ENCODE data around the gene EFNA3. TPM values are rescaled to one million over a fixed set of nuclear protein-coding genes. Genes with fewer than 3 reads are reported as not detected.
A peak's percentile ranks its signal among the peaks of the same experiment; 100 is the strongest.

Gene EFNA3
- total RNA-seq, 1 donor: 0.90 TPM

GRCh38 chr1:155136748-155137147 lies 58.1 kb downstream of the EFNA3 start:
- no peak for DNase-seq (ENCODE audit: low read depth)
- TF ChIP-seq CTCF (IDR thresholded peaks at IDR 0.05; ENCODE audit: insufficient read depth, low read length): no peak
- peak overlapping the region; percentile 62 for H3K4me3 ChIP-seq (ENCODE audit: low read depth, low read length)

Small RNA genes lying within 50 kb of the gene (small RNA-seq; reads per million reads assigned to genes)
- gene RF00019: not detected

Other genes starting within 250 kb of the EFNA3 start
- 0.09 and 0.25 TPM in 2 replicates for gene KCNN3, start 208.6 kb upstream of the EFNA3 start, total RNA-seq (ENCODE audit: low replicate concordance)
- gene PMVK, start 142.1 kb upstream of the EFNA3 start, total RNA-seq (ENCODE audit: low replicate concordance): 11.7 and 20.7 TPM in 2 replicates
- 36.2 and 122 TPM in 2 replicates for gene PBXIP1, start 122.7 kb upstream of the EFNA3 start, total RNA-seq (ENCODE audit: low replicate concordance)
- gene PYGO2, start 117.1 kb upstream of the EFNA3 start, total RNA-seq (ENCODE audit: low replicate concordance): 7.8 and 18.0 TPM in 2 replicates
- 111 and 167 TPM in 2 replicates for gene SHC1, start 108.1 kb upstream of the EFNA3 start, total RNA-seq (ENCODE audit: low replicate concordance)
- 24.0 and 80.7 TPM in 2 replicates for gene CKS1B, start 104.2 kb upstream of the EFNA3 start, total RNA-seq (ENCODE audit: low replicate concordance)
- 5.2 and 17.7 TPM in 2 replicates for gene FLAD1, start 95.5 kb upstream of the EFNA3 start, total RNA-seq (ENCODE audit: low replicate concordance)
- gene LENEP, start 85.3 kb upstream of the EFNA3 start, total RNA-seq (ENCODE audit: low replicate concordance): not detected in 2 replicates
- gene ZBTB7B, start 76.0 kb upstream of the EFNA3 start, total RNA-seq (ENCODE audit: low replicate concordance): 14.0 and 15.4 TPM in 2 replicates
- gene DCST2, start 45.1 kb upstream of the EFNA3 start, total RNA-seq (ENCODE audit: low replicate concordance): 0.09 TPM in 1 of 2 replicates, not detected in the other
- gene DCST1, start 45.0 kb upstream of the EFNA3 start, total RNA-seq (ENCODE audit: low replicate concordance): not detected in 2 replicates
- gene ADAM15, start 27.5 kb upstream of the EFNA3 start, total RNA-seq (ENCODE audit: low replicate concordance): 39.0 and 69.9 TPM in 2 replicates
- 2.4 and 5.3 TPM in 2 replicates for gene EFNA4, start 15.1 kb upstream of the EFNA3 start, total RNA-seq (ENCODE audit: low replicate concordance)
- gene EFNA1, start 49.0 kb downstream of the EFNA3 start, total RNA-seq (ENCODE audit: low replicate concordance): 0.16 and 0.54 TPM in 2 replicates
- 25.6 and 39.3 TPM in 2 replicates for gene SLC50A1, start 57.0 kb downstream of the EFNA3 start, total RNA-seq (ENCODE audit: low replicate concordance)
- gene DPM3, start 61.7 kb downstream of the EFNA3 start, total RNA-seq (ENCODE audit: low replicate concordance): 26.1 and 46.3 TPM in 2 replicates
- gene KRTCAP2, start 94.5 kb downstream of the EFNA3 start, total RNA-seq (ENCODE audit: low replicate concordance): 29.8 and 100 TPM in 2 replicates
- gene TRIM46, start 95.0 kb downstream of the EFNA3 start, total RNA-seq (ENCODE audit: low replicate concordance): 5.2 and 13.2 TPM in 2 replicates
- gene THBS3, start 129.1 kb downstream of the EFNA3 start, total RNA-seq (ENCODE audit: low replicate concordance): 29.3 and 41.1 TPM in 2 replicates
- 13.7 and 26.1 TPM in 2 replicates for gene MTX1, start 129.9 kb downstream of the EFNA3 start, total RNA-seq (ENCODE audit: low replicate concordance)
- gene ENTREP3, start 176.6 kb downstream of the EFNA3 start, total RNA-seq (ENCODE audit: low replicate concordance): 9.0 and 9.3 TPM in 2 replicates
- gene SCAMP3, start 183.5 kb downstream of the EFNA3 start, total RNA-seq (ENCODE audit: low replicate concordance): 12.5 and 47.6 TPM in 2 replicates
- 29.7 and 53.7 TPM in 2 replicates for gene CLK2, start 194.7 kb downstream of the EFNA3 start, total RNA-seq (ENCODE audit: low replicate concordance)
- gene HCN3, start 198.6 kb downstream of the EFNA3 start, total RNA-seq (ENCODE audit: low replicate concordance): 0.08 and 1.4 TPM in 2 replicates
- not detected in 2 replicates for gene PKLR, start 222.6 kb downstream of the EFNA3 start, total RNA-seq (ENCODE audit: low replicate concordance)
- 153 and 600 TPM in 2 replicates for gene FDPS, start 230.0 kb downstream of the EFNA3 start, total RNA-seq (ENCODE audit: low replicate concordance)
- 6.7 and 23.0 TPM in 2 replicates for gene RUSC1, start 242.1 kb downstream of the EFNA3 start, total RNA-seq (ENCODE audit: low replicate concordance)